NCI-H2107 (cell line): ENCODE results near the gene RPS6KB2.
"Not testable (repeated sequence)": the region's sequence is repeated elsewhere in the genome, so short reads cannot be mapped to it uniquely, and the experiment has no call there.

Source experiments
- DNase-seq: peaks from one replicate; lab custom pipeline; 2025; lab: John Stamatoyannopoulos, UW

Gene RPS6KB2

DNA sequence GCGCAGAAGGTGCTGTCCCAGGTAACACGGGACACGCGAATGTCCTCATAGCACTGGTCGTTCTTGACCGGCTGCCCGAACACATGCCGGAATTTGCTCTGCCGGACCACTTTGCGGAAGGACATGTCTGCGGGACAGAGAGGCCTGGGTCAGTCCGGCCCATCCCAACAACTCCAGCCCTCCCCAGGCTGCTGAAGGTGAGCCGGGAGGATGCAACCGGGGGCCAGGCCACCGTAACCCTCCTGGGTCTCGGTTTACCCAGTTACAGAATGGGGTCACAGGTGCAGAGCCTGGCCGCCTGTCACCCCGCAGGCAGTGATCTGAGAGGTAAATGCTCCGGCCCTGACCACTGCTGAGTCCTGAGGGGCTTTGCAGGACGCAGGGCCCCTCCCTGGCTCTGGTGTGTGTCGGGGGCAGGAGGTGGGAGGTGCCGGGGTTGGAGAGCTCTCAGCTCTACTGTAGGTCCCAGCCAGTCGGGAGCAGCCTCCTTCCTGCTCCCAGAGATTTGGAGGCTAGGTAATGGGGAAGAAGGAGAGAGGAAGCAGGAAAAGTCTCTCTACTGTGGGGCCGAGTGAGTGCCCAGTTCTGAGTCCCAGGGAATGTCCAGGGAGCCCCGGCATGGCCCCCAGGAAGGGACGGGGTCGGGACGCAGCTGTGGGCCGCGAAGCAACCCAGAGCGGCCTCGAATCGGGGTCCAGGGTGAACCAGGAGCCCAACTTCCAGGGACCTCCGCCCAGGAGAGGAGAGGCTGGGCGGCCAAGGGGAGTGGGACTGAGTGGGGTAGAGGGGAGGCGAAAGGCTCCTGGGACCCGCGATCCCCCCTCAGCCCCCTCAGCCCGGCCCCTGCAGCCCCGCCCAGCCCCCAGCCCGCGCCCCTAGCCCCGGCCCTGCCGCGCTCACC is 14.5 kb downstream of the RPS6KB2 start:
- no peak for DNase-seq

DNA sequence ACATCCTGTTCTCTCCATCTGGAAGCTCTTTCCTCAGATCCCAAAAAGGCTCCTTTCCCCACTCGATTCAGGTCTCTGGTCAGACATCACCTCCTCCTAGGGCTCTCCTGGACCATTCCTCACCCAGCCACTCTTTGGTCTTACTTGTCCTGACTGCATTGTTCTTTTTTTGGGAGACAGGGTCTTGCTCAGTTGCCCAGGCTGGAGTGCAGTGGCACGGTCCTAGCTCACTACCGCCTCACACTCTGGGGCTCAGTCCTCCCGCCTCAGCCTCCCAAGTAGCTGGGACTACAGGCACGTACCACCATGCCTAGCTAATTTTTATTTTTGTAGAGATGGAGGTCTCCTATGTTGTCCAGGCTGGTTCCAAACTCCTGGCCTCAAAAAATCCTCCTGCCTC is 17.2 kb downstream of the RPS6KB2 start:
- DNase-seq, result no peak

DNA sequence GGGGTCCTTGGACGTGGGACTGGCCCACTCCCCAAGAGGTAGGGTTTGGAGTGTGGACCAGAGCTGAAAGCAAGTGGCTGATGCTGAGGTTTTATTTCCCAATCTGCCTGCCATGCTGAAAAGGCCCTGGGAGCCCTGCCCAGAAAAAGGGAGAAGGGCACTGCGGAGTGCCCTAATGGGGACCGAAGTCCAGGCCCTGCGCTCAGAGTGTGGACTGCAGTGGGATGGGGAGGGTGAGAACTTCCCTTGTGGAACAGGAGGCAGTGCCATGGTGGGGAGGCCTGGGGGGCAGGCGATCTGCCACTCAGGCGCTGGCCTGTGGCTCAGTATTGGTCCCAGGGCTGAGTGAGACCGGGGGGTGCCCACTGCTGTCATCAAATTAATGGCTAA is 19.9 kb downstream of the RPS6KB2 start:
- no peak for DNase-seq

DNA sequence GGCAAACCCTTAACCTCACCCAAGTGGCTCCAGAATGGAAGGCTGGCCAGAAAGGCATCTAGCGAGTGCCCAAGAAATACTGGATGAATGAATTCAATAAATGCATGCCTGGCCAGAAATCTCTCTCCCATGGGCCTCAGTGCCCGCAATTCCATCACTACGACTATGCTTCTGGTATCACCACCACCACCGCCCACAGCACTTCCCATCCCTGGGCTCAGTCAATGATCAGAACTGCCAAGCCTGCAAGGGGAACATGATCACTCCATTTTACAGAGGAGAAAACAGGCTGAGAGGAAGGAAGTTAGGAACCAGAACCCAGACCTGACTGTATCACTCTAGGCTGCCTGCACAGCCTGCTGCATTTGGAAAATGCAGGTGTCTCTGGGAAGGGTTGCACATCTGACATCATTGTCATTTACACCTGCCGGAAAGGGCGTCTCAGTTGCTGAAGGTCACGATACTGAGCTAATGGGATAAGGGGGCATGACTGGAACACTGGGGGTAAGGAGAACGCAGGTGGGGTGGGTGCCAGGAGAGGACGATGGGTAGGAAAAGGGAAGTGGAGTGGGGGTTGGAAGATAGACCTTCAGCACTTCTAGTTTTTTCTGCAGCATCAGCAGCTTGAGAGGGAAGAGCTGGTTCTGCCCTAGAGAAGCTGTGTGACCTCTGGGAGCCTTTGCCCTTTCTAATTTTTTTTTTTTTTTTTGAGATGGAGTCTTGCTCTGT is 21.0 kb downstream of the RPS6KB2 start:
- no peak for DNase-seq

GRCh38 chr11:67450796-67451657 is 22.7 kb downstream of the RPS6KB2 start:
- DNase-seq, result no peak

DNA sequence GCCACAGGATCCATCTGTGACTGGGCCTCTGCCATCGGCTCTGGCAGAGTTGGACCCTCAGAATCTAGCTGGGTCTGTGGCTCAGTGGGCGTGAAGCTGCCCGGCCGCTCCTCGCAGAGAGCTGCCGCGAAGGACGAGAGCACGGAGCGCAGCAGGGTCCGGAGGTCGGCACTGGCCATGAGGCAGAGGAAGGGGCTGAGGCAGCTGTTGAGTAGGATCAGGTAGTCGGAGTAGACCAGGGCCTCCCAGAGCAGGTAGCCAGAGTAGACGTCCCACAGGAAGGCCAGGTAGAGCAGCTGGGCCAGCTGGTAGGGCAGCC is 23.3 kb downstream of the RPS6KB2 start:
- DNase-seq, result no peak

DNA sequence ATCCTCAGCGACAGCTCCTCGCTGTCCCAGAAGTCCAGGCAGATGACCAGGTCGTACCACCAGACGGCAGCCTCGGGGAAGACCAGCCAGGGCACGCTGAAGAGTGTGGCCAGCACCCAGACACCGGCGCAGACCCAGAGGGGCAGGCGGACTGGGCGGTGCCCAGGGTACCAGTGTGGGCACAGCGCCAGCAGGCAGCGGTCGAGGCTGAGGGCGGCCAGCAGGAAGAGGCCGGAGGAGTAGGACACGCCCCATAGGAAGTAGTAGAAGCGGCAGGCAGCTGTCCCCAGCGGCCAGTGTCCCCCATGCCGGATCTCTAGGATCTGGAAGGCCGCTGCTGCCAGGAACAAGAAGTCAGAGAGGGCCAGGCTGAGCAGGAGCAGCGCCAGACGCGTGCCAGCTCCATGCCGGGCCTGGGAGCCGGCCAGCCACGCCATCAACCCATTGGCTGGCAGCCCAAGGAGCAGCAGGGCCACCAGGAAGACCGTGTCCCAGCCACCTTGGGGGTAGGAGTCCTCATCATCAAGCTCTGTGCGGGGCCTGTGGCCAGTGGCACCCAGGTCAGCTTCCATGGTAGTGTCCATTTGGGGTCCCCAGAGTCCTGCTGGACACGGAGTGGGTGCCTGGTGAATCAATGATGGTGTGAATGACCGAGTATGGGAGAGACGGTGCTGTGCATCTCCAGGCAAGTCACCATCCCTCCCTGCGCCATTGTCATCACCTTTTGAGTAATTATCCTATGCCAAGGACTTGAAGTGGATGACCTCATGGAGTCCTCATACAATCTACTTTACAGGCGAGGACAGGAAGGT is 24.1 kb downstream of the RPS6KB2 start, which contains the start of gene GPR152:
Gene GPR152 (minus strand): TSS at position 589 of the 812 bp plus-strand sequence. CDS start 5 bp downstream, at position 584.
- no peak for DNase-seq

GRCh38 chr11:67453816-67454732 is 25.8 kb downstream of the RPS6KB2 start:
- no peak for DNase-seq

DNA sequence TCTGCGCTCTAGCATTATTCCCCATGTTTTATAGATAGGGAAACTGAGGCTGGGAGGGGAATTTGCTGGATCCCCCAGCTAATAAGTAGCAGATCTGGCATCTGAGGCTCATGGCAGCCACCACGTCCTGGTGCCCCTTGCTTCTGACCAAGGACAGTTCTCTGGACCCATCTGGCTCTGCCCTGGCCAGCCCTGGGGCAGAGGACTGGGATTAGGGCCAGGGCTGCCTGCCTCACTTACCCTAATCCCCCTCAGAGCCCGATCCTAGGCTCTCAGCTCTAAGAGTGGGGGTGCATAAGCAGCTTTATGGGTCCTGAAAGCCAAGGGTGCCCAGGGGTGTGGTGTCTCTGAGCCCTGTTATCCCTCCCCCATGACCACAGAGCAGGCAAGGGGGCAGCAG is 26.8 kb downstream of the RPS6KB2 start, which contains the start of gene CABP4:
Gene CABP4 (plus strand): TSS at position 301 of the 400 bp plus-strand sequence. CDS start 70 bp downstream, at position 371.
- no peak for DNase-seq

DNA sequence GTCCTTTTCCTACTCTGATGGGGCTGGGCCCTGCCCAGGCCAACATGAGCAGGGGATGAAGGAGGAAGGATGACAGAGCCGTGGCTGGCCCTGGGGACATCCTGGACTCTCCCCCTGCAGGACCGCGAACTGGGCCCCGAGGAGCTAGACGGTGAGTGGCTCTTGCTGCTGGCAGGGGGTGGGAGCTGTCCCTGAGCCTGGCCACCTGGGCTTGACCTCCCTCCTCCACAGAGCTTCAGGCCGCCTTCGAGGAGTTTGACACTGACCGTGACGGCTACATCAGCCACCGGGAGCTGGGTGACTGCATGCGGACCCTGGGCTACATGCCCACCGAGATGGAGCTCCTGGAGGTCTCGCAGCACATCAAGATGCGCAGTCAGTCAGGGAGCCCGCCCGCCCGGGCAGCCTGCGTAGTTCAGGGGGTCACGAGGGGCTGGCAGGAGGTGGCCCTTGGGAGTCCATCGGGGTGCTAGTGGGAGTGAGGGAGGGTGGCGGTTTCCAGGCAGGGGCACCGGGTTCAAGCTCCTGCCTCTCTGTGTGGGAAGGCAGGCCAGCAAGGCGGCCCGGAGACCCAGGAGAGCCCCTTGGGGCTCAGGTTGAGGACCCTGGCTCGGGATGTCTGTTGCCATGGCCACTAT is 27.9 kb downstream of the RPS6KB2 start:
- no peak for DNase-seq

- DNase-seq, result no peak
Observed at GRCh38 chr11:67457453-67457852, 29.2 kb downstream of the RPS6KB2 start.

GRCh38 chr11:67458266-67458665 is 30.0 kb downstream of the RPS6KB2 start:
- no peak for DNase-seq

DNA sequence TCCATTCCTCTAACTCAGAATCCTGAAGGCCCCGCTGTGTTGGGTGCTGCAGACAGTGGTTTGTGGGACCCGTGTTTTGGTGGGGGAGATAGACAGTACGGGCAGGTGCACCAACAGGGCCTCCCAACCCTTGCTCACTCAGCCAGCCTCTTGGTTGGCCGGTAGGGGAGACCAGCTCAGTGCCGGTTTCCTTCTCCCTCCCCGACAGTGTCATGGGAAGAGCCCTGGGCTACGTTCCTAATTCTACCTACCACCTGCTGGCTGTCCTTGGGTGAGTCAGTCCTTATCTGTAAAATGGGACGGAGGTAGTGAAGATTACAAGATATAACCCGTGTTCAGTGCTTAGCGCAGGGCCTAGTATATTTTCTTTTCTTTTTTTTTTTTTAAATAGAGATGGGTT is 34.9 kb downstream of the RPS6KB2 start:
- DNase-seq, result no peak

DNA sequence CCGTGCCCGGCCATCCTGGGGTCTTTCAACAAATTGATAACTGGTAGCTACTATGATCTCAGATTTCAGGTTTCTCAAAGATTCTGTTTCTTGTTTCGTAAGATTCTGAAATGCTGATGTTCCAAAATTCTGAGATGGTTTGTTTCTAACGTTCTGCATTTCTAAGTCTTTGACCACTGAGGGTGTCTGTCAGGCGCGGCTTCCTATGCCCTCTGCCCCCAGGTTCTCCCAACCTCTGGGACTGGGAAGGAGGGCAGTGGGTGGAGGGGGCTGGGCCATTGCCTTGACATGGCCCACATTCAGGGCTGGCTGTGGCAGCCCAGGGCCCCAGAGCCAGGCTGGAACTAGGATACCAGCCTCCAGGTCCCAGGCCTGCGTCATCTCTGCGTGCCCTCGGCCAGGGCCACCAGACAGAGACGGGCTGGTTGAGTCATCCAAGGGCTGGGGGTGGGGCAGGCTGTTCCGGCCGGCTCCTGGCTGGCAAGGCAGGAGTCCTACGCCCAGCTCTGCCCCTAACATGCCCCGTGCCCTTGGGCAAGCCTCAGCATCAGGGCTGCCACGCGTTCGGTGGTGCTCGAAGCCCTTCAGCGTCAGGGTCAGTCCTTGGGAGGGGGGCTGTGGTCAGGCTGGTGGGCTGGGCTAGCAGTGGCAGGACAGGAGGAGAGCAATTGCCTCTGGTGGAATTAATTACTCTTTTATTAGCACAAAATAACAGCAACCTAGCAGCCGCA is 35.6 kb downstream of the RPS6KB2 start:
- no peak for DNase-seq

DNA sequence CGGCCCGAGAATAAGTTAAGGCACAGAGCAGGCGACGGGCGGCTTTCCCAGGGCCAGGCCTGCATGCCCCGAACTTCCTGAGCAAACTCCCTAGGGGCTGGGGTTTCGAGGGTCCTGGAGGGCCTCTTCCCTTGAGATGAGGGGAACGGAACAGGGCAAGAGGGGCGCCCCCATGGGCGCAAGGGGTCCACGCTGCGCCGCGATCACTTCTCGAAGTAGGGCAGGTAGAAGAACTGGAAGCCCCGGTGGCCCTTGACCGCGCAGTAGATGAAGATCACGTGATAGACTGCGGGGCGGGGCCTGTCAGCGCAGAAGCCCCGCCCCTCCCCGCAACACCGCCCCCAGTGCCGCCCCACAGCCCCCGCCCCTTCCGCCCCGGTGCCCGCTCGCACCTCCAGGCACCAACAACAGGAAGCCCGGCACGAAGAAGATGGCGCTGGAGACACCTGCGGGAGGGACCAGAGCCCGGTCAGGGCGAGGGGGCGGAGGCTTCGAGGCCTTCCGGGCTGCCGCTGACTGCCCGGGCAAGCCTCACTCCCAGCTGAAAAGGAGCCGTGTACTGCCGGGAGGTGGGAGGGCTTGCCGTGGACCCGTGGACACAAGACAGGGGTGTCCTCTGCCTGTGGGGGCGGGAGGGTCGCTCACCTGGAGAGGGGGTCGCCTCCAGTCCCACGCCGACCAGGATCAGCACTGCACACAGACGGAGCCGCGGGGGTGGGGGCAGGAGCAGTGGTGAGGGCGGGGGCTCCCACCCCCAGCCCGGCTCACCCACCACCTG is 36.3 kb downstream of the RPS6KB2 start:
- DNase-seq, result peak; percentile 56

- no peak for DNase-seq
Observed at GRCh38 chr11:67465189-67465510, 36.9 kb downstream of the RPS6KB2 start.

- not testable (repeated sequence) for DNase-seq
Observed at GRCh38 chr11:67465530-67465929, 37.2 kb downstream of the RPS6KB2 start.

DNA sequence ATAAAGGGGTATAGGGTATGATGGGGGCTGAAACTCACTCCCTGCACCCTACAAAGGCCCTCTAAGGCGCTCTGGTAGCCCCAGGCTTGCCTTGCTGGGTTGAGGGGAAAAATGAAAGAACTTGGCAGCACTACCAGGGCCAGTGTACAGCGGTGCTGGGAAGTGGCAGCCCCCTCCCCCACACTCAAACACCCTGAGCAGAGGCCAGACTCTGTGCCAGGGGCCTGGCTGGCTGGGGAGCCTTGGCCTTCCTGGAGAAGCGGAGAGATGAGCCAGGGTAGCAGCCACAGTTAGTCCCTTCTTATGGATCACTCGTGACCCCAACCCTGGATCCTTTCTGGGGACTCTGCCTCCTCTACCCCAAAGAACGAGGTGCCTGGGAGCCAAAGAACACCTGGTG is 38.1 kb downstream of the RPS6KB2 start:
- DNase-seq, result no peak
